Pancreas (tissue), 10 donors: Measurements from ENCODE around the gene NOSIP. TPM values are rescaled to one million over a fixed set of nuclear protein-coding genes. Genes with fewer than 3 reads are reported as not detected.

Experiments
- ATAC-seq, 4 donors: fragments of 200-7000 bp; cut with Tn5 transposase; one replicate each; pipeline versions ENCODE4 v1.8.0 to v1.9.1; 2020; ENCODE audit warnings: mild to moderate bottlenecking in 4 of 4, moderate library complexity in 4 of 4
- DNase-seq, 6 donors: peaks; one replicate each; pipeline ENCODE4 v3.0.0-alpha.2; 2020
- FAIRE-seq: peaks from 2 replicates; lab custom pipeline; 2012; peaks lifted over from hg19 to GRCh38; lab: Jason Lieb, UNC
- H3K27ac ChIP-seq, 4 donors: fragments of 200-600 bp; sonication (generic); 1 replicate in 3 of 4; 2 replicates in 1 of 4; pipeline versions ENCODE4 v1.5.0 to v1.8.0; 2020
- H3K27me3 ChIP-seq, 4 donors: fragments of 200-600 bp; one replicate each; pipeline ENCODE4 v1.8.0; 2021
- H3K36me3 ChIP-seq, 3 donors: fragments of 200-600 bp; sonication (generic) in 1 of 3; one replicate each; pipeline versions ENCODE4 v1.5.0 to v1.8.0; 2020 to 2021
- H3K4me1 ChIP-seq, 3 donors: fragments of 200-600 bp; one replicate each; pipeline ENCODE4 v1.8.0; 2021
- H3K4me3 ChIP-seq, 4 donors: fragments of 200-600 bp; sonication (generic) in 2 of 4; one replicate each; pipeline versions ENCODE4 v1.5.0 to v1.8.0; 2020 to 2021
- H3K9me3 ChIP-seq, 4 donors: fragments of 200-600 bp; one replicate each; pipeline ENCODE4 v1.8.0; 2021
- CTCF ChIP-seq, 4 donors: fragments of 200-600 bp; sonication (generic) in 3 of 4; IDR thresholded peaks; one replicate each; pipeline versions ENCODE4 v1.5.0 to v1.8.0; 2021; ENCODE audit warnings: antibody characterized with exemption in 4 of 4
- WGBS, 2 donors: extraction: QIAGEN DNeasy Blood & Tissue Kit; methylation state at CpG; one replicate each; pipeline ENCODE4 v1.1.7; 2013; 5-methylcytosine and 5-hydroxymethylcytosine counted together
- intact Hi-C, 3 donors: fragments of 100-400 bp; cut with DNase I; formaldehyde crosslinking; loops; one replicate each; pipeline versions ENCODE4 v1.11.1 to v1.14.2; 2022
- polyA plus RNA-seq, 2 donors: library from polyadenylated mRNA; stranded (reverse); fragments of 200-250 nt; gene quantifications; one replicate each; pipeline ENCODE4 v1.2.3, GENCODE V29; 2013
- total RNA-seq, 6 donors: library from RNA; stranded (reverse); fragmentation: NEBNext Ultra II Directional in 4 of 6; extraction: Animal tissue kit (Norgen Biotek cat#: 25700) in 4 of 6; gene quantifications; one replicate each; pipeline versions ENCODE4 v1.2.1 to v1.2.4, GENCODE V29; 2021 to 2023
- donor health status: healthy with polysubstance abuse.
- donor health status: DM: no; HTN: no; CAD: no; lungs with moderate emphysema.
- donor health status: DM: no; HTN: no; CAD: no.
- donor health status: control.
- donor health status: control.
- donor health status: Bipolar disorder and iron deficiency.
- donor health status: DM: yes; HTN: yes; CAD: no.
- donor health status: DM: no; HTN: no; CAD: no.
- donor health status: DM: no; HTN: no; CAD: no.
- donor health status: DM: yes; HTN: yes; CAD: no.

Gene NOSIP
- total and polyA plus RNA-seq, 8 donors, result 40.5 to 148 (median 60.6) TPM

- TF ChIP-seq CTCF (IDR thresholded peaks at IDR 0.05), result no peak
- WGBS, 2 donors, result 93 to 95% methylated on average over 7 of the region's 7 CpGs
- FAIRE-seq, result no peak
Observed at GRCh38 chr19:49616945-49617344, 36.6 kb upstream of the NOSIP start.

GRCh38 chr19:49616532-49616931, 36.2 kb upstream of the NOSIP start:
- no peak for DNase-seq
- Histone ChIP-seq H3K9me3 (no peaks in the 10 kb centered on the region), H3K27me3 (no peaks in the 10 kb centered on the region), H3K4me1 (no peaks in the 10 kb centered on the region), H3K36me3 (peaks cover 0 to 21% (median 15%) of the 10 kb centered on the region in 3 donors), H3K4me3 (no peak overlapping the region), H3K27ac (no peak overlapping the region)
- intact Hi-C loops, result no loop called here
- TF ChIP-seq CTCF (IDR thresholded peaks at IDR 0.05), result no peak
- no peak for ATAC-seq
- 97 to 99% methylated on average over 7 of the region's 7 CpGs for WGBS, 2 donors
- FAIRE-seq, result no peak

More at GRCh38 chr19:49616945-49617344, 36.6 kb upstream of the NOSIP start:
- Histone ChIP-seq H3K27me3 (no peaks in the 10 kb centered on the region), H3K4me1 (no peaks in the 10 kb centered on the region), H3K9me3 (no peaks in the 10 kb centered on the region), H3K4me3 (no peak overlapping the region), H3K27ac (no peak overlapping the region), H3K36me3 (peaks cover 0 to 22% (median 18%) of the 10 kb centered on the region in 3 donors)
- ATAC-seq, result no peak
- intact Hi-C loops, result no loop called here
- DNase-seq, result no peak

GRCh38 chr19:49615861-49616260, 35.5 kb upstream of the NOSIP start:
- no peak for TF ChIP-seq CTCF (IDR thresholded peaks at IDR 0.05)
- DNase-seq, result no peak
- Histone ChIP-seq H3K36me3 (peaks cover 0 to 19% (median 14%) of the 10 kb centered on the region in 3 donors), H3K27ac (no peak overlapping the region), H3K27me3 (no peaks in the 10 kb centered on the region), H3K4me1 (no peaks in the 10 kb centered on the region), H3K9me3 (no peaks in the 10 kb centered on the region), H3K4me3 (no peak overlapping the region)
- no peak for ATAC-seq
- 96 to 97% methylated on average over 22 to 23 of the region's 23 CpGs for WGBS, 2 donors
- intact Hi-C loops, result no loop called here
- FAIRE-seq, result no peak

- H3K27me3 ChIP-seq, result no peaks in the 10 kb centered on the region
- H3K4me3 ChIP-seq, result no peak overlapping the region
- no peak overlapping the region for H3K27ac ChIP-seq
- intact Hi-C loops, result no loop called here
- H3K36me3 ChIP-seq, result peaks cover 0 to 22% (median 14%) of the 10 kb centered on the region in 3 donors
- DNase-seq (no peak), FAIRE-seq (no peak), ATAC-seq (peak in 2 of 4 donors; percentile 36 to 40)
- no peaks in the 10 kb centered on the region for H3K9me3 ChIP-seq
- 88 to 91% methylated on average over 19 of the region's 19 CpGs for WGBS, 2 donors
- H3K4me1 ChIP-seq, result no peaks in the 10 kb centered on the region
- TF ChIP-seq CTCF (IDR thresholded peaks at IDR 0.05), result no peak
Observed at GRCh38 chr19:49614096-49614833, 33.9 kb upstream of the NOSIP start.

- TF ChIP-seq CTCF (IDR thresholded peaks at IDR 0.05), result no peak
- DNase-seq (peak in 1 of 6 donors; percentile 55), FAIRE-seq (no peak), ATAC-seq (peak; percentile 25 to 74 (median 54))
- Histone ChIP-seq H3K36me3 (peaks cover 0 to 23% (median 14%) of the 10 kb centered on the region in 3 donors), H3K4me1 (no peaks in the 10 kb centered on the region), H3K4me3 (no peak overlapping the region), H3K27ac (no peak overlapping the region), H3K27me3 (no peaks in the 10 kb centered on the region), H3K9me3 (no peaks in the 10 kb centered on the region)
- WGBS, 2 donors, result 43 to 46% methylated on average over 4 of the region's 4 CpGs
- intact Hi-C loops, result no loop called here
Observed at GRCh38 chr19:49613374-49613773, 33.0 kb upstream of the NOSIP start.
